Vagina (tissue), 2 donors: ENCODE results near the gene ZBED1.

Experiments
- POLR2A ChIP-seq, 2 donors: fragments of 450-650 bp; IDR thresholded peaks; one replicate each; pipeline ENCODE4 v1.6.1; 2017; ENCODE audit warnings: antibody characterized with exemption in 2 of 2, mild to moderate bottlenecking in 2 of 2, moderate library complexity in 2 of 2
- TF ChIP-seq, protein P1 (sequence below), 3 experiments: fragments of 450-650 bp in 2 of 3; fragments of 200-600 bp in 1 of 3; sonication (generic) in 1 of 3; IDR thresholded peaks; one replicate each; pipeline ENCODE4 v1.5.1; 2017 to 2019; ENCODE audit warnings: antibody characterized with exemption in 3 of 3, mild to moderate bottlenecking in 2 of 3, moderate library complexity in 2 of 3

DNA sequence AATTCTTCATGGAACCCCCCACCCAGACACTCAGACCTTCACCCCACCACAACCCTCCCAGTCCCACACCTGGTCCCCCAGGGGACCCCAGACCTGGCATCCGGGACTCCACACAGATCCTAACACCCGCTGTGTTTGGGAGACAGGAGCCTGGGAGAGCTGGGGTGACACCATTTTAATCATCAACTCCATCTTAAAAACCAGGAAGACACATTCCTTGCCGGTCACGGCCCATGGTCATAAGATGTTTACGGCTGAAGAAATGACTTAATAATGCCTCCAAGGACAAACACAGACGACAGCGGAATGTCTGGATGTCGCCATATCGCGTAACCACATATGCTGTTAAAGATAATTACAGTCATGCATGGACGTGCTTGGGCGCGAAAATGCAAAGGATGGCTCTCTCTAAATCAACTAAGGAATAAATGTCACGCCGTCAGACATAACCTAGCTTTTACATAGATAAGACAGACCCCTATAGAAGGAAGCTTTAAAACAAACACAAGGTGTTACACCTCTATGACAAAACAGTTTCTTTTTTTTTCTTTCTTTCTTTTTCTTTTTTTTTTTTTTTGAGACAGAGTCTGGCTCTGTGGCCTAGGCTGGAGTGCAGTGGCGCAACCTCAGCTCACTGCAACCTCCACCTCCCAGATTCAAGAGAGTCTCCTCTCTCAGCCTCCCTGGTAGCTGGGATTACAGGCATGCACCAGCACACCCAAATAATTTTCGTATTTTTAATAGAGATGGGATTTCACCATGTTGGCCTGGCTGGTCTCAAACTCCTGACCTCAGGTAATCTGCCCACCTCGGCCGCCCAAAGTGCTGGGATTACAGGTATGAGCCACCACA is 2.1 kb upstream of the ZBED1 start:
- no peak for TF ChIP-seq POLR2A (IDR thresholded peaks at IDR 0.05)
- TF ChIP-seq, protein P1, sequence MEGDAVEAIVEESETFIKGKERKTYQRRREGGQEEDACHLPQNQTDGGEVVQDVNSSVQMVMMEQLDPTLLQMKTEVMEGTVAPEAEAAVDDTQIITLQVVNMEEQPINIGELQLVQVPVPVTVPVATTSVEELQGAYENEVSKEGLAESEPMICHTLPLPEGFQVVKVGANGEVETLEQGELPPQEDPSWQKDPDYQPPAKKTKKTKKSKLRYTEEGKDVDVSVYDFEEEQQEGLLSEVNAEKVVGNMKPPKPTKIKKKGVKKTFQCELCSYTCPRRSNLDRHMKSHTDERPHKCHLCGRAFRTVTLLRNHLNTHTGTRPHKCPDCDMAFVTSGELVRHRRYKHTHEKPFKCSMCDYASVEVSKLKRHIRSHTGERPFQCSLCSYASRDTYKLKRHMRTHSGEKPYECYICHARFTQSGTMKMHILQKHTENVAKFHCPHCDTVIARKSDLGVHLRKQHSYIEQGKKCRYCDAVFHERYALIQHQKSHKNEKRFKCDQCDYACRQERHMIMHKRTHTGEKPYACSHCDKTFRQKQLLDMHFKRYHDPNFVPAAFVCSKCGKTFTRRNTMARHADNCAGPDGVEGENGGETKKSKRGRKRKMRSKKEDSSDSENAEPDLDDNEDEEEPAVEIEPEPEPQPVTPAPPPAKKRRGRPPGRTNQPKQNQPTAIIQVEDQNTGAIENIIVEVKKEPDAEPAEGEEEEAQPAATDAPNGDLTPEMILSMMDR (IDR thresholded peaks at IDR 0.05), result no peak
